ENCODE results near the gene HYAL2. TPM values are rescaled to one million over a fixed set of nuclear protein-coding genes. Genes with fewer than 3 reads are reported as not detected.

Gene HYAL2
- polyA plus RNA-seq, 1 donor from 2014 or later = 116 TPM

- Histone ChIP-seq H3K4me3 (ENCODE audit: low read length) (peak overlapping the region; percentile 78), H3F3A (ENCODE audit: insufficient read depth, low read length, poor library complexity, severe bottlenecking) (no peaks in the 10 kb centered on the region), H3K27me3 (ENCODE audit: insufficient read depth, low read depth, low read length) (no peaks in the 10 kb centered on the region), H3K79me2 (replicated peaks; ENCODE audit: insufficient read depth, low read length) (no peaks in the 10 kb centered on the region), H3K9me2 (ENCODE audit: insufficient read depth, low read length) (no peaks in the 10 kb centered on the region), H3K9ac (ENCODE audit: low read length) (peak overlapping the region; percentile 86), H3K9me3 (ENCODE audit: low read length) (no peaks in the 10 kb centered on the region), H3K36me3 (ENCODE audit: insufficient read depth, low read length) (no peaks in the 10 kb centered on the region), H4K20me1 (ENCODE audit: insufficient read depth) (no peaks in the 10 kb centered on the region), H2AFZ (ENCODE audit: low read depth, low read length) (no peak overlapping the region), H3K4me2 (ENCODE audit: low read length) (peak overlapping the region; percentile 80), H3K27ac (ENCODE audit: low read length) (peak overlapping the region; percentile 68)
- TF ChIP-seq TAF1 (IDR thresholded peaks at IDR 0.05; ENCODE audit: low read depth) (no peak), SMC3 (conservative IDR thresholded peaks at IDR 0.05; ENCODE audit: poor library complexity) (no peak), POLR2AphosphoS5 (IDR thresholded peaks at IDR 0.05) (no peak), MXI1 (conservative IDR thresholded peaks at IDR 0.05; ENCODE audit: poor library complexity, severe bottlenecking) (no peak), RAD21 (conservative IDR thresholded peaks at IDR 0.05) (no peak), REST (IDR thresholded peaks at IDR 0.05; ENCODE audit: borderline replicate concordance) (no peak), EZH2 (IDR thresholded peaks at IDR 0.05; ENCODE audit: borderline replicate concordance, insufficient read depth, low read length, poor library complexity, severe bottlenecking) (no peak), EP300 (conservative IDR thresholded peaks at IDR 0.05; ENCODE audit: poor library complexity, severe bottlenecking) (no peak), CTCF (IDR thresholded peaks at IDR 0.05; ENCODE audit: poor library complexity, severe bottlenecking) (no peak)
Observed at GRCh38 chr3:50297896-50298725, 24.4 kb downstream of the HYAL2 start.

- no peak overlapping the region for H3K4me2 ChIP-seq (ENCODE audit: low read length)
- TF ChIP-seq POLR2AphosphoS5 (IDR thresholded peaks at IDR 0.05) (no peak), REST (IDR thresholded peaks at IDR 0.05; ENCODE audit: borderline replicate concordance) (no peak), CTCF (IDR thresholded peaks at IDR 0.05; ENCODE audit: poor library complexity, severe bottlenecking) (no peak)
- no peaks in the 10 kb centered on the region for H3K9me2 ChIP-seq (ENCODE audit: insufficient read depth, low read length)
- H3K27ac ChIP-seq (ENCODE audit: low read length) = no peak overlapping the region
- H3K36me3 ChIP-seq (ENCODE audit: insufficient read depth, low read length) = no peaks in the 10 kb centered on the region
- no peaks in the 10 kb centered on the region for H4K20me1 ChIP-seq (ENCODE audit: insufficient read depth)
- H3K9ac ChIP-seq (ENCODE audit: low read length) = no peak overlapping the region
- no peaks in the 10 kb centered on the region for H3F3A ChIP-seq (ENCODE audit: insufficient read depth, low read length, poor library complexity, severe bottlenecking)
- H3K79me2 ChIP-seq (replicated peaks; ENCODE audit: insufficient read depth, low read length) = no peaks in the 10 kb centered on the region
- no peaks in the 10 kb centered on the region for H3K9me3 ChIP-seq (ENCODE audit: low read length)
- H3K4me3 ChIP-seq (ENCODE audit: low read length) = no peak overlapping the region
- no peaks in the 10 kb centered on the region for H3K27me3 ChIP-seq (ENCODE audit: insufficient read depth, low read depth, low read length)
- no peak overlapping the region for H2AFZ ChIP-seq (ENCODE audit: low read depth, low read length)
Observed at GRCh38 chr3:50297384-50297775, 25.2 kb downstream of the HYAL2 start.

Data from neural cell (in vitro differentiated cells).